Measurements from ENCODE around the gene HMGXB4. TPM values are rescaled to one million over a fixed set of nuclear protein-coding genes. Genes with fewer than 3 reads are reported as not detected.

The HMGXB4 gene
- total RNA-seq, 1 donor: 19.2 TPM

DNA sequence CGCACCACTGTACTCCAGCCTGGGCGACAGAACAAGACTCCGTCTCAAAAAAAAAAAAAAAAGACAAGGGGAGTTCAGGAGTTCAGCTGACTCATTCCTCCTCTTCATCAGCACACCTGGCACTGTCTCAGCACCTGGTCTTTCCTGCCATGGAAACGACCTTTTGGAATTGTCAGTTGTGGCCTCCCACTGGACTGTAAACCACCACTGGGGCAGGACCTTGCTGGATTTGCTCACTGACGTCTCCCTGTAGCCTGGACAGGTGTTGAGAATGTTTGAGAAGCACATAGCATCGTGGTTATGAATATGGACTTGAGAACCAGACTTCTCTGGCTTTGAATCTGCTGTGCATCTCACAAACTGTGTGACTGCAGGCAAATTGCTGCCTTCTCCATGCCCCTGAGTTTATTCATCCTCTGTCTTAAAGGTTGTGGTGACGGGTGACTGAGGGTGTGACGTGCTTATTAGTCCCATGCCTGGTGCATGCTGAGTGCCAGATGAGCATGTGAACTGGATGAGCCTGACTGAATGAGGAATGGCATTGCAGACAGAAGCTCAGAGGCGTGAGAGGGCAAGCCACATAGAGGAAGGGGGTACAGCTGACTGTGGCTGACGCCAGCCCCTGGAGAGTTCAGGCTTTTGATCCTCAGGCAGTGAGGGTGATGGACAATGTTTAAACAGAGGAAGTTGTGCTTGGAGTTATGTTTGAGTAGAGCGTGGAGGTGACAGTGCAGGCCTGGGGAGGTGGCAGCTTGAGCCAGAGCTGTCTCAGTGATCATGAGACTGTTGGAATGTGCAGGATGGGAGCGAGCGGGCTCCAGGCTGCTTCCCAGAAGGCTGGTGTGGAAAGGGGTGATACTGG is 55.1 kb downstream of the HMGXB4 start:
- Histone ChIP-seq H3K4me1 (ENCODE audit: insufficient read depth, low read length) (peaks cover 69% of the 10 kb centered on the region), H2AFZ (ENCODE audit: low read length) (no peak overlapping the region), H3K4me2 (ENCODE audit: insufficient read depth, low read length) (peak overlapping the region; percentile 73), H3K79me2 (ENCODE audit: insufficient read depth, low read length) (peaks cover 81% of the 10 kb centered on the region), H4K20me1 (ENCODE audit: insufficient read depth, low read length) (peaks cover 15% of the 10 kb centered on the region), H3K9me3 (ENCODE audit: low read depth, low read length) (no peaks in the 10 kb centered on the region), H3K4me3 (ENCODE audit: insufficient read depth, low read length) (no peak overlapping the region), H3K36me3 (ENCODE audit: insufficient read depth, low read length) (peaks cover 13% of the 10 kb centered on the region), H3K27me3 (ENCODE audit: insufficient read depth, low read length) (no peaks in the 10 kb centered on the region), H3K27ac (ENCODE audit: low read depth, low read length) (peak overlapping the region; percentile 99)
- TF ChIP-seq, protein P1, sequence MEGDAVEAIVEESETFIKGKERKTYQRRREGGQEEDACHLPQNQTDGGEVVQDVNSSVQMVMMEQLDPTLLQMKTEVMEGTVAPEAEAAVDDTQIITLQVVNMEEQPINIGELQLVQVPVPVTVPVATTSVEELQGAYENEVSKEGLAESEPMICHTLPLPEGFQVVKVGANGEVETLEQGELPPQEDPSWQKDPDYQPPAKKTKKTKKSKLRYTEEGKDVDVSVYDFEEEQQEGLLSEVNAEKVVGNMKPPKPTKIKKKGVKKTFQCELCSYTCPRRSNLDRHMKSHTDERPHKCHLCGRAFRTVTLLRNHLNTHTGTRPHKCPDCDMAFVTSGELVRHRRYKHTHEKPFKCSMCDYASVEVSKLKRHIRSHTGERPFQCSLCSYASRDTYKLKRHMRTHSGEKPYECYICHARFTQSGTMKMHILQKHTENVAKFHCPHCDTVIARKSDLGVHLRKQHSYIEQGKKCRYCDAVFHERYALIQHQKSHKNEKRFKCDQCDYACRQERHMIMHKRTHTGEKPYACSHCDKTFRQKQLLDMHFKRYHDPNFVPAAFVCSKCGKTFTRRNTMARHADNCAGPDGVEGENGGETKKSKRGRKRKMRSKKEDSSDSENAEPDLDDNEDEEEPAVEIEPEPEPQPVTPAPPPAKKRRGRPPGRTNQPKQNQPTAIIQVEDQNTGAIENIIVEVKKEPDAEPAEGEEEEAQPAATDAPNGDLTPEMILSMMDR (IDR thresholded peaks at IDR 0.05; ENCODE audit: extremely low read depth, low read depth, low read length): no peak
- DNase-seq (ENCODE audit: insufficient read length, low spot score, missing footprints): peak; percentile 92

DNA sequence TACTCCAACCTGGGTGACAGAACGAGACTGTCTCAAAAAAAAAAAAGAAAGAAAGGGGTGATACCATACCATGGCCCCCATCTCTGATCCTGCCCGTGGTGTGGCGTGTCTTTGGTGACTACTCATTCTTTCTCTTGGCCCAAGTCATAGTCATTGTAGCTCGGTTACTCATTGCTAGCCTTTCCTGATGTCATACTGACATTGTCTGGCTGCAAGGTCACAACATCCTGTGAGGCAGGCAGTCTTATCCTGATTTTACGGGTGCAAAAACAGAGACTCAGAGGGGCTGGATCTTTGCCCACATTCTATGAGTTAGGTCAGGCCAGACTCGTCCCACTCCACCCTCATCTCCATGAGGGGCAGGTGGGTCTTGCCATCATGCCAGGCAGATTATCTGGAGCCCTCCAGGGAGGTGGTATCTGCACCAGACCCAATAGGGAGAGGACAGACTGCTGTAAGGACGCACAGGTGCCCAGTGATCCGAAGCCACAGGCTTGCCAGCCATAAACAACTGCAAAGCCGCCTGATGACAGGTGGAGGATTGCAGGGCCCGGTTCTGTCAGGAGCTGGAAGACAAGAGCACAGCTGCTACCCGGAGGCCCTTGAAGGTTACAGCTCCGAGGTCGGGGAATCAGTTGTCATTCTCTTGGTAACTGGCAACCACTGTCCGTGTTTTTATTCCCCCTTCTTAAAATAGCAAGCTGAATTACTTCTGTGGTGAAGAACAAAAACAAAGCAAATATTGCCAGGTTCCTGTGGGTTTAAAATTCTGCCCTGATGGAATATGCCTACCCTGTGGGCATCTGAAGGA is 56.2 kb downstream of the HMGXB4 start:
- DNase-seq (ENCODE audit: insufficient read length, low spot score, missing footprints): peak; percentile 94
- peaks cover 81% of the 10 kb centered on the region for H3K79me2 ChIP-seq (ENCODE audit: insufficient read depth, low read length)

DNA sequence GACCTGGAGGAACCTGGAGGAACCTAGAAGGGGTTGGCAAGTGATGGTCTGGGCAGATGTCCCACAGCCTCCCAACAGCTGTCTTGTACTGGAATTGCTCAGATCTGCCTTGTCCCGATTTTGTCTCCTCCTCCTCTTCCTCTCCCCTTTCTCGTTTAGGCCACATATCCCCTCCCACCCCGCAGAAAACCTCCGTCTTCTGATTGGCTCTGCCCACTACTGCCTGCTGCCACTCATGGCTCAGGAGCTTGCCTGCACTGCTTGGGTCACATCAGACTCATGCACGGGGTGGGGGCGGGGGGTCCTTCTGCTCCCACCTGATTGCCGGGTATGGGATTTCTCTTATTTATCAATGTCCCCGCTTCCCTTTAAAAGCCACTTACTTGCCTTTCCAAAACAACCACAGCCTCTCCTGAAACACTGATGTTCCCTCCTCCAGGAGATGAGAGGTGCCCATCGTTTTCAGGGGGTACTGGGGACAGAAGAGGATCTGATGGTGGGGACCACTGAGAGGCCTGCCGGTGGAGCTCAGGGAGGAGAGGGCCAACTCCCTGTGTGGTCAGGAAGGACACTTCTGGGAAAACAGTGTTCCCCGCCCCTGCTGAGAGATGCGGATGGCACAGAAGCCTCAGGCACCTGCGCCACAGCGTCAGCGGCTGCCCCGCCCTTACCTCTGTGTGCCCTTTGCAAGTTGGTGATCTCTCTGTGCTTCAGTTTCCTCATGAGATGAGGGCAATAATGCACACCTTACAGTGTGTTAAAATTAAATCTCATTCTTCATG is 57.1 kb downstream of the HMGXB4 start:
- Histone ChIP-seq H3K4me3 (ENCODE audit: insufficient read depth, low read length) (peak overlapping the region; percentile 52), H3K9me3 (ENCODE audit: low read depth, low read length) (no peaks in the 10 kb centered on the region), H3K27me3 (ENCODE audit: insufficient read depth, low read length) (no peaks in the 10 kb centered on the region), H2AFZ (ENCODE audit: low read length) (no peak overlapping the region), H3K27ac (ENCODE audit: low read depth, low read length) (peak overlapping the region; percentile 99), H3K4me2 (ENCODE audit: insufficient read depth, low read length) (peak overlapping the region; percentile 73), H4K20me1 (ENCODE audit: insufficient read depth, low read length) (peaks cover 19% of the 10 kb centered on the region), H3K4me1 (ENCODE audit: insufficient read depth, low read length) (peaks cover 58% of the 10 kb centered on the region), H3K79me2 (ENCODE audit: insufficient read depth, low read length) (peaks cover 81% of the 10 kb centered on the region), H3K36me3 (ENCODE audit: insufficient read depth, low read length) (peaks cover 32% of the 10 kb centered on the region)
- TF ChIP-seq, protein P1 (IDR thresholded peaks at IDR 0.05; ENCODE audit: extremely low read depth, low read depth, low read length): no peak
- peak; percentile 86 for DNase-seq (ENCODE audit: insufficient read length, low spot score, missing footprints)

More for the DNA sequence above, 56.2 kb downstream of the HMGXB4 start:
- TF ChIP-seq, protein P1 (IDR thresholded peaks at IDR 0.05; ENCODE audit: extremely low read depth, low read depth, low read length): no peak
- Histone ChIP-seq H3K27me3 (ENCODE audit: insufficient read depth, low read length) (no peaks in the 10 kb centered on the region), H4K20me1 (ENCODE audit: insufficient read depth, low read length) (peaks cover 15% of the 10 kb centered on the region), H3K9me3 (ENCODE audit: low read depth, low read length) (no peaks in the 10 kb centered on the region), H2AFZ (ENCODE audit: low read length) (no peak overlapping the region), H3K4me3 (ENCODE audit: insufficient read depth, low read length) (peak overlapping the region; percentile 52), H3K27ac (ENCODE audit: low read depth, low read length) (peak overlapping the region; percentile 99), H3K36me3 (ENCODE audit: insufficient read depth, low read length) (peaks cover 24% of the 10 kb centered on the region), H3K4me2 (ENCODE audit: insufficient read depth, low read length) (peak overlapping the region; percentile 73), H3K4me1 (ENCODE audit: insufficient read depth, low read length) (peaks cover 61% of the 10 kb centered on the region)
